WTC11 (cell line): ENCODE results near the gene GRAMD2A. TPM values are rescaled to one million over a fixed set of nuclear protein-coding genes. Genes with fewer than 3 reads are reported as not detected.

ENCODE experiments used
- ATAC-seq: fragments of 200-7000 bp; cut with Tn5 transposase; 2 replicates; pipeline ENCODE4 v1.10.0; 2021; ENCODE audit warnings: mild to moderate bottlenecking, moderate library complexity
- CTCF ChIA-PET: fragments of 300-600 bp; sonication (Branson Sonifier 250); formaldehyde crosslinking; loops from one replicate; lab custom pipeline; 2021; ENCODE audit warnings: antibody characterized with exemption; lab: Charles Lee
- POLR2A ChIA-PET: fragments of 350-600 bp; sonication (Branson Sonifier 250); formaldehyde crosslinking; loops from one replicate; lab custom pipeline; 2021; ENCODE audit warnings: antibody characterized with exemption; lab: Charles Lee
- DNase-seq: peaks from one replicate; pipeline ENCODE4 v3.0.0; 2021; ENCODE audit warnings: low spot score
- H3K27ac Mint-ChIP-seq: 2 replicates; pipeline ENCODE4 v1.8.0; 2021; ENCODE audit warnings: mixed read lengths
- H3K27me3 Mint-ChIP-seq: 2 replicates; pipeline ENCODE4 v1.8.0; 2021; ENCODE audit warnings: low read depth, mild to moderate bottlenecking, moderate library complexity, mixed read lengths
- H3K36me3 Mint-ChIP-seq: 2 replicates; pipeline ENCODE4 v1.8.0; 2021; ENCODE audit warnings: mixed read lengths
- H3K4me1 Mint-ChIP-seq: 2 replicates; pipeline ENCODE4 v1.8.0; 2022; ENCODE audit warnings: mixed read lengths
- H3K4me3 Mint-ChIP-seq: 2 replicates; pipeline ENCODE4 v1.8.0; 2021; ENCODE audit warnings: mild to moderate bottlenecking, moderate library complexity, mixed read lengths
- H3K9me3 Mint-ChIP-seq: 2 replicates; pipeline ENCODE4 v1.8.0; 2021; ENCODE audit warnings: mixed read lengths
- CBFB ChIP-seq: sonication (generic); formaldehyde crosslinking; IDR thresholded peaks from 2 replicates; pipeline ENCODE4 v1.8.1; 2022; ENCODE audit warnings: mild to moderate bottlenecking, low read depth, missing genetic modification reagents
- CDX4 ChIP-seq: fragments of 250-450 bp; sonication (Bioruptor Pico); IDR thresholded peaks from 2 replicates; pipeline ENCODE4 v1.9.0; 2021; ENCODE audit warnings: moderate library complexity, mild to moderate bottlenecking, inconsistent platforms, borderline replicate concordance
- E2F5 ChIP-seq: sonication (generic); formaldehyde crosslinking; IDR thresholded peaks from 2 replicates; pipeline ENCODE4 v1.8.1; 2022; ENCODE audit warnings: mild to moderate bottlenecking, moderate library complexity, missing genetic modification reagents
- ESRRA ChIP-seq: sonication (generic); formaldehyde crosslinking; IDR thresholded peaks from 2 replicates; pipeline ENCODE4 v1.8.1; 2022; ENCODE audit warnings: mild to moderate bottlenecking, missing genetic modification reagents, borderline replicate concordance
- IRF1 ChIP-seq: sonication (generic); formaldehyde crosslinking; IDR thresholded peaks from 2 replicates; pipeline ENCODE4 v1.8.0; 2023; ENCODE audit warnings: missing genetic modification reagents
- KAT7 ChIP-seq: sonication (generic); formaldehyde crosslinking; IDR thresholded peaks from 2 replicates; pipeline ENCODE4 v1.8.1; 2023; ENCODE audit warnings: missing genetic modification reagents, mild to moderate bottlenecking, borderline replicate concordance
- NFYB ChIP-seq: sonication (generic); formaldehyde crosslinking; conservative IDR thresholded peaks from 2 replicates; pipeline ENCODE4 v1.8.0; 2022; ENCODE audit warnings: low read depth, missing genetic modification reagents
- NR3C1 ChIP-seq: sonication (generic); formaldehyde crosslinking; conservative IDR thresholded peaks from 2 replicates; pipeline ENCODE4 v1.8.1; 2023; ENCODE audit warnings: low read depth, mild to moderate bottlenecking, missing genetic modification reagents
- ZBTB43 ChIP-seq: sonication (generic); formaldehyde crosslinking; IDR thresholded peaks from 2 replicates; pipeline ENCODE4 v1.8.1; 2023; ENCODE audit warnings: mild to moderate bottlenecking, missing genetic modification reagents
- ZNF219 ChIP-seq: sonication (generic); formaldehyde crosslinking; IDR thresholded peaks from 2 replicates; pipeline ENCODE4 v1.8.0; 2023; ENCODE audit warnings: missing genetic modification reagents, mild to moderate bottlenecking, borderline replicate concordance
- ZNF425 ChIP-seq: fragments of 250-450 bp; sonication (Bioruptor Pico); conservative IDR thresholded peaks from 2 replicates; pipeline ENCODE4 v1.9.0; 2021; ENCODE audit warnings: mild to moderate bottlenecking
- total RNA-seq: library from RNA; stranded (reverse); gene quantifications from 3 replicates; pipeline ENCODE4 v1.2.3, GENCODE V29; 2021
- TF ChIP-seq, protein P1 (sequence below): sonication (generic); formaldehyde crosslinking; IDR thresholded peaks from 2 replicates; pipeline ENCODE4 v1.8.1; 2023; ENCODE audit warnings: mild to moderate bottlenecking, missing genetic modification reagents
- TF ChIP-seq, protein P2 (sequence below): sonication (generic); formaldehyde crosslinking; IDR thresholded peaks from 2 replicates; pipeline ENCODE4 v1.8.1; 2023; ENCODE audit warnings: mild to moderate bottlenecking, missing genetic modification reagents, moderate library complexity
- TF ChIP-seq, protein P3 (sequence below): sonication (generic); formaldehyde crosslinking; IDR thresholded peaks from 2 replicates; pipeline ENCODE4 v1.8.1; 2022; ENCODE audit warnings: missing genetic modification reagents, borderline replicate concordance
- TF ChIP-seq, protein P4 (sequence below): sonication (generic); formaldehyde crosslinking; IDR thresholded peaks from 2 replicates; pipeline ENCODE4 v1.8.1; 2022; ENCODE audit warnings: mild to moderate bottlenecking, missing genetic modification reagents, moderate library complexity, borderline replicate concordance
- TF ChIP-seq, protein P5 (sequence below): sonication (generic); formaldehyde crosslinking; IDR thresholded peaks from 2 replicates; pipeline ENCODE4 v1.8.0; 2022; ENCODE audit warnings: mild to moderate bottlenecking, missing genetic modification reagents

Gene GRAMD2A
- total RNA-seq, 1 experiment from 2014 or later: 1.9 TPM

DNA sequence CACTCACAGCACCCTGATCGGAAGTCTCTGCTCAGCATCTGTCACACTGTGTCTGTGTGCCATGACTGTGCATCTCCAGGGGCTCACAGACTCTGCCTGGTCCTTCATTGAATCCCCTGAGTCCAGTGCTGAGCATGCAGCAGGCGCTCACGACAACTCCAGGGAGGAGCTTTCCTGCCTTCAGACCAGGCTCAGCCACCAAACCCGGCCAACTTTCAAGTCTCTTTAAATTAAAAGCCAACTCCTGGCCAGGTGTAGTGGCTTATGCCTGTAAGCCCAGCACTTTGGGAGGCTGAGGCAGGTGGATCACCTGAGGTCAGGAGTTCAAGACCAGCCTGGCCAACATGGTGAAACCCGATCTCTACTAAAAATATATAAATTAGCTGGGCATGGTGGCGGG is 24.2 kb downstream of the GRAMD2A start:
- POLR2A ChIA-PET: interaction anchor here (0.7 kb wide), 1 partner anchor 579 kb away, joined by 5 read pairs; no protein-coding TSS in a partner anchor
- no peaks in the 10 kb centered on the region for H3K36me3 Mint-ChIP-seq

GRCh38 chr15:72172796-72173195 is 24.8 kb downstream of the GRAMD2A start:
- ChIA-PET POLR2A (no interaction called here), CTCF (interaction anchor here (0.7 to 3.3 kb wide), 2 partner anchors 17 to 27 kb away, joined by 4 to 8 read pairs; no protein-coding TSS in a partner anchor)
- no peak for ATAC-seq
- no peaks in the 10 kb centered on the region for H3K9me3 Mint-ChIP-seq
- DNase-seq: no peak
- H3K4me3 Mint-ChIP-seq: no peak overlapping the region
- H3K27ac Mint-ChIP-seq: no peak overlapping the region
- H3K36me3 Mint-ChIP-seq: no peaks in the 10 kb centered on the region
- H3K4me1 Mint-ChIP-seq: peaks cover 21% of the 10 kb centered on the region
- H3K27me3 Mint-ChIP-seq: no peaks in the 10 kb centered on the region
- TF ChIP-seq NFYB (CRISPR knock-in tag): no peak
- TF ChIP-seq, protein P1, sequence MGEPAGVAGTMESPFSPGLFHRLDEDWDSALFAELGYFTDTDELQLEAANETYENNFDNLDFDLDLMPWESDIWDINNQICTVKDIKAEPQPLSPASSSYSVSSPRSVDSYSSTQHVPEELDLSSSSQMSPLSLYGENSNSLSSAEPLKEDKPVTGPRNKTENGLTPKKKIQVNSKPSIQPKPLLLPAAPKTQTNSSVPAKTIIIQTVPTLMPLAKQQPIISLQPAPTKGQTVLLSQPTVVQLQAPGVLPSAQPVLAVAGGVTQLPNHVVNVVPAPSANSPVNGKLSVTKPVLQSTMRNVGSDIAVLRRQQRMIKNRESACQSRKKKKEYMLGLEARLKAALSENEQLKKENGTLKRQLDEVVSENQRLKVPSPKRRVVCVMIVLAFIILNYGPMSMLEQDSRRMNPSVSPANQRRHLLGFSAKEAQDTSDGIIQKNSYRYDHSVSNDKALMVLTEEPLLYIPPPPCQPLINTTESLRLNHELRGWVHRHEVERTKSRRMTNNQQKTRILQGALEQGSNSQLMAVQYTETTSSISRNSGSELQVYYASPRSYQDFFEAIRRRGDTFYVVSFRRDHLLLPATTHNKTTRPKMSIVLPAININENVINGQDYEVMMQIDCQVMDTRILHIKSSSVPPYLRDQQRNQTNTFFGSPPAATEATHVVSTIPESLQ: no peak
- no peak for TF ChIP-seq ZNF425 (CRISPR knock-in tag)
- TF ChIP-seq CBFB (CRISPR knock-in tag): no peak
- no peak for TF ChIP-seq ZNF219 (CRISPR knock-in tag)
- TF ChIP-seq, protein P2, sequence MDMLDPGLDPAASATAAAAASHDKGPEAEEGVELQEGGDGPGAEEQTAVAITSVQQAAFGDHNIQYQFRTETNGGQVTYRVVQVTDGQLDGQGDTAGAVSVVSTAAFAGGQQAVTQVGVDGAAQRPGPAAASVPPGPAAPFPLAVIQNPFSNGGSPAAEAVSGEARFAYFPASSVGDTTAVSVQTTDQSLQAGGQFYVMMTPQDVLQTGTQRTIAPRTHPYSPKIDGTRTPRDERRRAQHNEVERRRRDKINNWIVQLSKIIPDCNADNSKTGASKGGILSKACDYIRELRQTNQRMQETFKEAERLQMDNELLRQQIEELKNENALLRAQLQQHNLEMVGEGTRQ: no peak
- no peak for TF ChIP-seq ESRRA (CRISPR knock-in tag)
- TF ChIP-seq, protein P3, sequence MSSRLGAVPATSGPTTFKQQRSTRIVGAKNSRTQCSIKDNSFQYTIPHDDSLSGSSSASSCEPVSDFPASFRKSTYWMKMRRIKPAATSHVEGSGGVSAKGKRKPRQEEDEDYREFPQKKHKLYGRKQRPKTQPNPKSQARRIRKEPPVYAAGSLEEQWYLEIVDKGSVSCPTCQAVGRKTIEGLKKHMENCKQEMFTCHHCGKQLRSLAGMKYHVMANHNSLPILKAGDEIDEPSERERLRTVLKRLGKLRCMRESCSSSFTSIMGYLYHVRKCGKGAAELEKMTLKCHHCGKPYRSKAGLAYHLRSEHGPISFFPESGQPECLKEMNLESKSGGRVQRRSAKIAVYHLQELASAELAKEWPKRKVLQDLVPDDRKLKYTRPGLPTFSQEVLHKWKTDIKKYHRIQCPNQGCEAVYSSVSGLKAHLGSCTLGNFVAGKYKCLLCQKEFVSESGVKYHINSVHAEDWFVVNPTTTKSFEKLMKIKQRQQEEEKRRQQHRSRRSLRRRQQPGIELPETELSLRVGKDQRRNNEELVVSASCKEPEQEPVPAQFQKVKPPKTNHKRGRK (CRISPR knock-in tag): no peak
- TF ChIP-seq, protein P4, sequence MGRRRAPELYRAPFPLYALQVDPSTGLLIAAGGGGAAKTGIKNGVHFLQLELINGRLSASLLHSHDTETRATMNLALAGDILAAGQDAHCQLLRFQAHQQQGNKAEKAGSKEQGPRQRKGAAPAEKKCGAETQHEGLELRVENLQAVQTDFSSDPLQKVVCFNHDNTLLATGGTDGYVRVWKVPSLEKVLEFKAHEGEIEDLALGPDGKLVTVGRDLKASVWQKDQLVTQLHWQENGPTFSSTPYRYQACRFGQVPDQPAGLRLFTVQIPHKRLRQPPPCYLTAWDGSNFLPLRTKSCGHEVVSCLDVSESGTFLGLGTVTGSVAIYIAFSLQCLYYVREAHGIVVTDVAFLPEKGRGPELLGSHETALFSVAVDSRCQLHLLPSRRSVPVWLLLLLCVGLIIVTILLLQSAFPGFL (CRISPR knock-in tag): no peak
- TF ChIP-seq KAT7 (CRISPR knock-in tag): no peak
- TF ChIP-seq ZBTB43 (CRISPR knock-in tag): no peak
- no peak for TF ChIP-seq IRF1

More for the DNA sequence above, 24.2 kb downstream of the GRAMD2A start:
- TF ChIP-seq E2F5 (no peak), IRF1 (no peak), NR3C1 (CRISPR knock-in tag) (no peak), CDX4 (CRISPR knock-in tag) (no peak)
- TF ChIP-seq, protein P5, sequence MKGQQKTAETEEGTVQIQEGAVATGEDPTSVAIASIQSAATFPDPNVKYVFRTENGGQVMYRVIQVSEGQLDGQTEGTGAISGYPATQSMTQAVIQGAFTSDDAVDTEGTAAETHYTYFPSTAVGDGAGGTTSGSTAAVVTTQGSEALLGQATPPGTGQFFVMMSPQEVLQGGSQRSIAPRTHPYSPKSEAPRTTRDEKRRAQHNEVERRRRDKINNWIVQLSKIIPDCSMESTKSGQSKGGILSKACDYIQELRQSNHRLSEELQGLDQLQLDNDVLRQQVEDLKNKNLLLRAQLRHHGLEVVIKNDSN: no peak
- TF ChIP-seq, all 79 proteins: peak for 0
- H3K27me3 Mint-ChIP-seq: no peaks in the 10 kb centered on the region
- no peaks in the 10 kb centered on the region for H3K9me3 Mint-ChIP-seq
- peaks cover 16% of the 10 kb centered on the region for H3K4me1 Mint-ChIP-seq
- no peak overlapping the region for H3K4me3 Mint-ChIP-seq
- ATAC-seq: no peak
- H3K27ac Mint-ChIP-seq: no peak overlapping the region
- CTCF ChIA-PET: interaction anchor here (0.7 to 3.3 kb wide), 2 partner anchors 17 to 26 kb away, joined by 4 to 8 read pairs; no protein-coding TSS in a partner anchor
- no peak for DNase-seq
